ENCODE measurements around the gene CYP4Z1. TPM values are rescaled to one million over a fixed set of nuclear protein-coding genes. Genes with fewer than 3 reads are reported as not detected.
A peak's percentile ranks its signal among the peaks of the same experiment; 100 is the strongest.
"Not testable (repeated sequence)": the region's sequence is repeated elsewhere in the genome, so short reads cannot be mapped to it uniquely, and the experiment has no call there.

The CYP4Z1 gene
- polyA plus RNA-seq, 1 donor: 0.03 TPM

GRCh38 chr1:47149162-47149561 lies 82.1 kb downstream of the CYP4Z1 start:
- not testable (repeated sequence) for H3K4me1 ChIP-seq (ENCODE audit: control insufficient read depth, insufficient read depth, low read length)

GRCh38 chr1:47156457-47156856 lies 89.4 kb downstream of the CYP4Z1 start:
- H3K4me3 ChIP-seq (ENCODE audit: low read length); H3K27me3 ChIP-seq (ENCODE audit: control insufficient read depth, insufficient read depth, low read length); DNase-seq; H3K4me1 ChIP-seq (ENCODE audit: control insufficient read depth, insufficient read depth, low read length); H3K27ac ChIP-seq (ENCODE audit: low read length); H3K36me3 ChIP-seq (ENCODE audit: control insufficient read depth, insufficient read depth, low read length); H3K9me3 ChIP-seq (ENCODE audit: control insufficient read depth, low read depth, low read length): not testable (repeated sequence)

More at GRCh38 chr1:47149162-47149561, 82.1 kb downstream of the CYP4Z1 start:
- DNase-seq: peak; percentile 37 to 78
- not testable (repeated sequence) for H3K36me3 ChIP-seq (ENCODE audit: control insufficient read depth, insufficient read depth, low read length); H3K27ac ChIP-seq (ENCODE audit: low read length); H3K4me3 ChIP-seq (ENCODE audit: low read length); H3K9me3 ChIP-seq (ENCODE audit: control insufficient read depth, low read depth, low read length); H3K27me3 ChIP-seq (ENCODE audit: control insufficient read depth, insufficient read depth, low read length)
- WGBS (ENCODE audit: insufficient coverage, low lambda C conversion rate): 28% methylated on average over 2 of the region's 9 CpGs

- DNase-seq; H3K27ac ChIP-seq (ENCODE audit: low read length); H3K4me3 ChIP-seq (ENCODE audit: low read length); H3K4me1 ChIP-seq (ENCODE audit: control insufficient read depth, insufficient read depth, low read length); H3K9me3 ChIP-seq (ENCODE audit: control insufficient read depth, low read depth, low read length); H3K27me3 ChIP-seq (ENCODE audit: control insufficient read depth, insufficient read depth, low read length); H3K36me3 ChIP-seq (ENCODE audit: control insufficient read depth, insufficient read depth, low read length): not testable (repeated sequence)
- 100% methylated on average over 2 of the region's 3 CpGs for WGBS (ENCODE audit: insufficient coverage, low lambda C conversion rate)
These were observed 90.9 kb downstream of the CYP4Z1 start for GRCh38 chr1:47157957-47158356.

GRCh38 chr1:47160716-47161115 lies 93.7 kb downstream of the CYP4Z1 start:
- no peaks in the 10 kb centered on the region for H3K27me3 ChIP-seq (ENCODE audit: control insufficient read depth, insufficient read depth, low read length)
- H3K9me3 ChIP-seq (ENCODE audit: control insufficient read depth, low read depth, low read length): no peaks in the 10 kb centered on the region
- DNase-seq: no peak
- no peaks in the 10 kb centered on the region for H3K36me3 ChIP-seq (ENCODE audit: control insufficient read depth, insufficient read depth, low read length)
- no peak overlapping the region for H3K27ac ChIP-seq (ENCODE audit: low read length)
- H3K4me3 ChIP-seq (ENCODE audit: low read length): no peak overlapping the region
- no peaks in the 10 kb centered on the region for H3K4me1 ChIP-seq (ENCODE audit: control insufficient read depth, insufficient read depth, low read length)

- Histone ChIP-seq H3K27me3 (ENCODE audit: control insufficient read depth, insufficient read depth, low read length) (no peaks in the 10 kb centered on the region), H3K36me3 (ENCODE audit: control insufficient read depth, insufficient read depth, low read length) (no peaks in the 10 kb centered on the region), H3K27ac (ENCODE audit: low read length) (no peak overlapping the region), H3K4me1 (ENCODE audit: control insufficient read depth, insufficient read depth, low read length) (no peaks in the 10 kb centered on the region), H3K9me3 (ENCODE audit: control insufficient read depth, low read depth, low read length) (no peaks in the 10 kb centered on the region), H3K4me3 (ENCODE audit: low read length) (no peak overlapping the region)
- no CpG with 5 or more reads among the region's 5 CpGs for WGBS (ENCODE audit: insufficient coverage, low lambda C conversion rate)
- no peak for DNase-seq
These were observed 94.4 kb downstream of the CYP4Z1 start for GRCh38 chr1:47161298-47162040.

GRCh38 chr1:47164552-47164951 lies 97.5 kb downstream of the CYP4Z1 start:
- H3K9me3 ChIP-seq (ENCODE audit: control insufficient read depth, low read depth, low read length): no peaks in the 10 kb centered on the region
- H3K36me3 ChIP-seq (ENCODE audit: control insufficient read depth, insufficient read depth, low read length): no peaks in the 10 kb centered on the region
- no peak overlapping the region for H3K4me3 ChIP-seq (ENCODE audit: low read length)
- DNase-seq: no peak
- no peak overlapping the region for H3K27ac ChIP-seq (ENCODE audit: low read length)
- H3K4me1 ChIP-seq (ENCODE audit: control insufficient read depth, insufficient read depth, low read length): no peaks in the 10 kb centered on the region
- no peaks in the 10 kb centered on the region for H3K27me3 ChIP-seq (ENCODE audit: control insufficient read depth, insufficient read depth, low read length)

Other genes with a start within 250 kb of the CYP4Z1 start
- 0.13 TPM for gene CYP4A11, start 125.8 kb upstream of the CYP4Z1 start, polyA plus RNA-seq
- gene CYP4X1, start 43.6 kb upstream of the CYP4Z1 start, polyA plus RNA-seq: 3.0 TPM
- gene CYP4A22, start 70.2 kb downstream of the CYP4Z1 start, polyA plus RNA-seq: 0.03 TPM
- 14.6 TPM for gene PDZK1IP1, start 122.8 kb downstream of the CYP4Z1 start, polyA plus RNA-seq
- 2.2 TPM for gene TAL1, start 165.0 kb downstream of the CYP4Z1 start, polyA plus RNA-seq
- 4.7 TPM for gene STIL, start 246.9 kb downstream of the CYP4Z1 start, polyA plus RNA-seq